CD14-positive monocyte (primary cell): Measurements from ENCODE around the gene MRPL27. TPM values are rescaled to one million over a fixed set of nuclear protein-coding genes. Genes with fewer than 3 reads are reported as not detected.

Source experiments
- DNase-seq, 3 donors: peaks; one replicate each; pipeline ENCODE4 v3.0.0-alpha.2; 2011 to 2022
- H2AFZ ChIP-seq: 2 replicates; pipeline ENCODE4 v1.6.0; 2012; ENCODE audit warnings: mild to moderate bottlenecking, low read depth, low read length, inconsistent platforms; ENCODE audit not compliant: insufficient read depth, poor library complexity, severe bottlenecking
- H3K27ac ChIP-seq, 2 donors: 1 replicate in 1 of 2; 2 replicates in 1 of 2; pipeline ENCODE4 v1.5.1; 2012 to 2013; ENCODE audit warnings: low read length in 2 of 2, control low read depth in 1 of 2, inconsistent platforms in 1 of 2, low read depth in 1 of 2, mild to moderate bottlenecking in 1 of 2
- H3K27me3 ChIP-seq, 2 donors: one replicate each; pipeline versions ENCODE4 v1.6.0 to v1.6.1; 2011 to 2013; ENCODE audit warnings: low read length in 2 of 2; ENCODE audit not compliant: control insufficient read depth in 2 of 2, insufficient read depth in 2 of 2
- H3K36me3 ChIP-seq, 2 donors: replicated peaks in 1 of 2; 1 replicate in 1 of 2; 2 replicates in 1 of 2; pipeline versions ENCODE4 v1.5.1 to v1.6.1; 2012 to 2013; ENCODE audit warnings: low read length in 2 of 2, control low read depth in 1 of 2, inconsistent platforms in 1 of 2, mild to moderate bottlenecking in 1 of 2; ENCODE audit not compliant: insufficient read depth in 2 of 2, control insufficient read depth in 1 of 2
- H3K4me1 ChIP-seq, 2 donors: 1 replicate in 1 of 2; 2 replicates in 1 of 2; pipeline versions ENCODE4 v1.5.1 to v1.6.1; 2012 to 2013; ENCODE audit warnings: low read length in 2 of 2, control low read depth in 1 of 2, inconsistent platforms in 1 of 2, mild to moderate bottlenecking in 1 of 2, moderate library complexity in 1 of 2; ENCODE audit not compliant: insufficient read depth in 2 of 2, control insufficient read depth in 1 of 2
- H3K4me2 ChIP-seq: replicated peaks from 2 replicates; pipeline ENCODE3; 2012; ENCODE audit warnings: low read length, moderate library complexity, mild to moderate bottlenecking; ENCODE audit not compliant: poor library complexity, severe bottlenecking; ENCODE audit errors: extremely low read depth
- H3K4me3 ChIP-seq, 3 experiments: fragments of 200-600 bp in 1 of 3; sonication (generic) in 1 of 3; replicated peaks in 1 of 3; 1 replicate in 2 of 3; 2 replicates in 1 of 3; pipeline ENCODE4 v1.5.1; 2011 to 2013; ENCODE audit warnings: low read length in 3 of 3, mild to moderate bottlenecking in 3 of 3, control low read depth in 2 of 3, low read depth in 2 of 3, inconsistent platforms in 1 of 3, moderate library complexity in 1 of 3
- H3K79me2 ChIP-seq: 2 replicates; pipeline ENCODE4 v1.6.0; 2012; ENCODE audit warnings: mild to moderate bottlenecking, control low read depth, inconsistent platforms, low read length, moderate library complexity; ENCODE audit not compliant: insufficient read depth
- H3K9ac ChIP-seq: 2 replicates; pipeline ENCODE4 v1.6.0; 2017; ENCODE audit warnings: low read length, mild to moderate bottlenecking; ENCODE audit not compliant: insufficient read depth, poor library complexity, severe bottlenecking
- H3K9me3 ChIP-seq, 2 donors: replicated peaks in 1 of 2; 1 replicate in 1 of 2; 2 replicates in 1 of 2; pipeline versions ENCODE4 v1.5.1 to v1.6.1; 2012 to 2013; ENCODE audit warnings: low read length in 2 of 2, control low read depth in 1 of 2; ENCODE audit not compliant: control insufficient read depth in 1 of 2, insufficient read depth in 1 of 2
- H4K20me1 ChIP-seq: 2 replicates; pipeline ENCODE4 v1.6.0; 2012; ENCODE audit warnings: mild to moderate bottlenecking, low read length, control low read depth, moderate library complexity; ENCODE audit not compliant: insufficient read depth
- H3K27ac Mint-ChIP-seq, 7 donors: one replicate each; pipeline ENCODE4 v1.8.0; 2020; ENCODE audit warnings: mild to moderate bottlenecking in 7 of 7, mixed read lengths in 7 of 7, moderate library complexity in 6 of 7, inconsistent platforms in 2 of 7
- H3K27me3 Mint-ChIP-seq, 3 donors: one replicate each; pipeline ENCODE4 v1.8.0; 2021 to 2022; ENCODE audit warnings: low read depth in 3 of 3, mild to moderate bottlenecking in 3 of 3, mixed read lengths in 3 of 3, moderate library complexity in 3 of 3, inconsistent platforms in 1 of 3
- H3K36me3 Mint-ChIP-seq, 2 donors: one replicate each; pipeline ENCODE4 v1.8.0; 2020; ENCODE audit warnings: mixed read lengths in 2 of 2, inconsistent platforms in 1 of 2, mild to moderate bottlenecking in 1 of 2
- H3K4me1 Mint-ChIP-seq: one replicate; pipeline ENCODE4 v1.8.0; 2020; ENCODE audit warnings: mild to moderate bottlenecking, mixed read lengths
- H3K4me3 Mint-ChIP-seq, 2 donors: one replicate each; pipeline ENCODE4 v1.8.0; 2020; ENCODE audit warnings: mild to moderate bottlenecking in 2 of 2, mixed read lengths in 2 of 2, moderate library complexity in 1 of 2
- H3K9me3 Mint-ChIP-seq, 7 donors: one replicate each; pipeline ENCODE4 v1.8.0; 2020 to 2022; ENCODE audit warnings: mixed read lengths in 7 of 7, mild to moderate bottlenecking in 6 of 7, moderate library complexity in 6 of 7, inconsistent platforms in 2 of 7
- CTCF ChIP-seq: fragments of 200-600 bp; IDR thresholded peaks from one replicate; pipeline ENCODE4 v1.8.0; 2022; ENCODE audit warnings: antibody characterized with exemption, mild to moderate bottlenecking
- WGBS: methylation state at CpG from one replicate; pipeline ENCODE4 v1.1.5; 2013; ENCODE audit warnings: missing lambda C conversion rate; ENCODE audit not compliant: insufficient coverage; 5-methylcytosine and 5-hydroxymethylcytosine counted together
- intact Hi-C, 2 donors: fragments of 100-400 bp; cut with micrococcal nuclease; formaldehyde crosslinking; loops; one replicate each; pipeline versions ENCODE4 v1.15.0 to v1.15.1; 2023
- polyA plus RNA-seq, 3 donors: library from polyadenylated mRNA; depleted of rRNA in 1 of 3; unstranded in 2 of 3; stranded (reverse) in 1 of 3; fragments of 300-500 nt in 2 of 3; fragments of >200 nt in 1 of 3; fragmentation: Illumina TruSeq in 2 of 3; gene quantifications; 1 replicate in 2 of 3; 2 replicates in 1 of 3; pipeline ENCODE4 v1.2.3, GENCODE V29; 2012 to 2021

Gene MRPL27
- polyA plus RNA-seq, 3 donors = 33.2 to 82.3 (median 75.3) TPM

DNA sequence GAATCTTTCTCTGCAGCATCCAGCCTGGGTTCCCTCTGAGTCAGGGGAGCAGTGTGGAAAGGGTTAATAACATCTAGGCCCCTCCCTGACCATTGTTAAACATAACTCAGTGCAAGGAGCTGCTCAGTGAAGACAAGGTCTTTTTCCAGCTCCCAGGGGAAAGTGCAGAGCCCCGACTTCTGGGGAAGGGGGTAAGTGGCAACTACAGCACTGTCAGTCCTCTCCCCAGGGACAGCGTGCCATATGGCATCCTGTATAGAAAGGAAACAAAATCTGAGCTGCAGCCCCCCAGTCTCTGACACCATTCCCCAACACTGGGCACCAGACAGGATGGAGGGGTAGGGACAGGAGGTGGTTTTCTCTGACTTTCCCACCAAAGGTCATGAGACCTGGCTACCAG lies 7.8 kb downstream of the MRPL27 start:
- no peak overlapping the region for H3K4me2 ChIP-seq
- no peak for DNase-seq
- peaks cover 4% of the 10 kb centered on the region in 2 donors for H3K4me1 ChIP-seq
- no peak overlapping the region for H2AFZ ChIP-seq
- Mint-ChIP-seq H3K27me3 (no peaks in the 10 kb centered on the region), H3K9me3 (peaks cover 0 to 2% (median 0%) of the 10 kb centered on the region in 7 donors), H3K36me3 (peaks cover 57 to 64% of the 10 kb centered on the region in 2 donors), H3K27ac (no peak overlapping the region), H3K4me3 (no peak overlapping the region), H3K4me1 (peaks cover 10% of the 10 kb centered on the region)
- intact Hi-C loops = no loop called here
- no peaks in the 10 kb centered on the region for H3K9me3 ChIP-seq
- H3K4me3 ChIP-seq = no peak overlapping the region
- peaks cover 15% of the 10 kb centered on the region for H4K20me1 ChIP-seq
- WGBS = no CpG with 5 or more reads among the region's 2 CpGs
- no peaks in the 10 kb centered on the region for H3K27me3 ChIP-seq
- H3K36me3 ChIP-seq = peaks cover 59 to 64% of the 10 kb centered on the region in 2 donors
- H3K27ac ChIP-seq = no peak overlapping the region
- TF ChIP-seq CTCF = no peak
- H3K9ac ChIP-seq = no peak overlapping the region
- H3K79me2 ChIP-seq = peaks cover 4% of the 10 kb centered on the region

DNA sequence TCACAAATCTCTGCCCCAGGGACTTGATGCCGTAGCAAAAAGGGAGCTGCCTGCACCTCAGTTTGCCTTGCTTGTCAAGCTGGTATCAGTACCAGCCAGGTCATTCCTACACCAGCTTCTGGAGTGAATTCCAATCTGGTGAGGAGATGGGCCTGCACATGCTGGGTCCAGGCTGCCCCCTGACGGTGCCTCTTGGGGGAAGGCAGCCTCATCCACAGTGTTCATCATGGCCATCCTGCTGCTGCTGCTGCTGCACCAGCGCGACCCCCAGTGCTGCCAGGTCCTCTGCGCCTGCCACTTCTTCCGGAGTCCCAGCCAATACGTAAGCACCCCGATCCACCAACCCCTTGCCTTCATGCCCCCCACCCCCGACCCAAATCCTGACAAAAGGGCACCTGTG lies 8.3 kb downstream of the MRPL27 start:
- Histone ChIP-seq H3K4me2 (no peak overlapping the region), H4K20me1 (peaks cover 12% of the 10 kb centered on the region), H3K27ac (no peak overlapping the region), H3K36me3 (peaks cover 55 to 64% of the 10 kb centered on the region in 2 donors), H3K9ac (no peak overlapping the region), H3K27me3 (no peaks in the 10 kb centered on the region), H3K4me1 (peaks cover 4% of the 10 kb centered on the region in 2 donors), H3K4me3 (no peak overlapping the region), H3K9me3 (no peaks in the 10 kb centered on the region), H3K79me2 (no peaks in the 10 kb centered on the region), H2AFZ (no peak overlapping the region)
- Mint-ChIP-seq H3K36me3 (peaks cover 54 to 64% of the 10 kb centered on the region in 2 donors), H3K27me3 (no peaks in the 10 kb centered on the region), H3K9me3 (peaks cover 0 to 2% (median 0%) of the 10 kb centered on the region in 7 donors), H3K27ac (no peak overlapping the region), H3K4me3 (no peak overlapping the region), H3K4me1 (peaks cover 10% of the 10 kb centered on the region)
- DNase-seq = no peak
- intact Hi-C loops = no loop called here
- 94% methylated on average over 2 of the region's 9 CpGs for WGBS
- no peak for TF ChIP-seq CTCF
